Breast epithelium (tissue), 4 donors: ENCODE data around the gene RAB6A. TPM values are rescaled to one million over a fixed set of nuclear protein-coding genes. Genes with fewer than 3 reads are reported as not detected.

Experiments
- DNase-seq, 2 donors: peaks; one replicate each; pipeline ENCODE4 v3.0.0-alpha.2; 2019; ENCODE audit warnings: low spot score in 2 of 2
- H3K27ac ChIP-seq, 2 donors: fragments of 200-600 bp; sonication (generic) in 1 of 2; one replicate each; pipeline ENCODE4 v1.5.1; 2016 to 2019; ENCODE audit warnings: mild to moderate bottlenecking in 1 of 2
- H3K27me3 ChIP-seq, 2 donors: fragments of 200-600 bp; sonication (generic) in 1 of 2; one replicate each; pipeline versions ENCODE4 v1.5.1 to v1.6.0; 2017 to 2019; ENCODE audit warnings: control low read depth in 1 of 2, mild to moderate bottlenecking in 1 of 2
- H3K36me3 ChIP-seq: fragments of 200-600 bp; one replicate; pipeline ENCODE4 v1.5.1; 2019
- H3K4me1 ChIP-seq, 2 donors: fragments of 200-600 bp; sonication (generic); one replicate each; pipeline ENCODE4 v1.5.1; 2016 to 2019; ENCODE audit warnings: control low read depth in 1 of 2
- H3K4me3 ChIP-seq, 3 donors: fragments of 200-600 bp; sonication (generic); 1 replicate in 2 of 3; 2 replicates in 1 of 3; pipeline ENCODE4 v1.5.1; 2016 to 2019; ENCODE audit warnings: mild to moderate bottlenecking in 3 of 3, moderate library complexity in 2 of 3
- H3K9me3 ChIP-seq, 2 donors: fragments of 200-600 bp; sonication (generic) in 1 of 2; one replicate each; pipeline ENCODE4 v1.5.1; 2016 to 2019; ENCODE audit warnings: control low read depth in 1 of 2
- CTCF ChIP-seq, 3 donors: fragments of 450-650 bp; IDR thresholded peaks; one replicate each; pipeline ENCODE4 v1.5.1; 2016 to 2017; ENCODE audit warnings: antibody characterized with exemption in 3 of 3, mild to moderate bottlenecking in 3 of 3, moderate library complexity in 3 of 3
- POLR2A ChIP-seq: fragments of 450-650 bp; IDR thresholded peaks from one replicate; pipeline ENCODE4 v1.6.1; 2016; ENCODE audit warnings: antibody characterized with exemption, mild to moderate bottlenecking, moderate library complexity
- POLR2AphosphoS5 ChIP-seq, 3 donors: sonication (generic); formaldehyde crosslinking; IDR thresholded peaks; one replicate each; pipeline ENCODE4 v1.6.1; 2017; ENCODE audit warnings: antibody characterized with exemption in 3 of 3
- intact Hi-C: fragments of 100-400 bp; cut with DNase I; formaldehyde crosslinking; loops from one replicate; pipeline ENCODE4 v1.15.1; 2023; ENCODE audit warnings: low total_unique reads
- total RNA-seq, 3 donors: library from RNA; depleted of rRNA; stranded (reverse); fragments of >200 nt; gene quantifications; one replicate each; pipeline ENCODE4 v1.1.0, GENCODE V29; 2016

RAB6A gene
- total RNA-seq, 3 donors from 2014 or later = 79.6 to 119 (median 102) TPM

GRCh38 chr11:73671701-73672100 lies 89.2 kb downstream of the RAB6A start:
- intact Hi-C loops = no loop called here

GRCh38 chr11:73670808-73671207 lies 90.1 kb downstream of the RAB6A start:
- intact Hi-C loops = no loop called here
- Histone ChIP-seq H3K27me3 (no peaks in the 10 kb centered on the region), H3K4me1 (no peaks in the 10 kb centered on the region), H3K4me3 (no peak overlapping the region), H3K27ac (no peak overlapping the region), H3K9me3 (no peaks in the 10 kb centered on the region), H3K36me3 (no peaks in the 10 kb centered on the region)
- TF ChIP-seq POLR2A (no peak), POLR2AphosphoS5 (IDR thresholded peaks at IDR 0.05) (no peak), CTCF (IDR thresholded peaks at IDR 0.05) (no peak)
- no peak for DNase-seq

More at GRCh38 chr11:73671701-73672100, 89.2 kb downstream of the RAB6A start:
- Histone ChIP-seq H3K4me3 (no peak overlapping the region), H3K27me3 (no peaks in the 10 kb centered on the region), H3K4me1 (no peaks in the 10 kb centered on the region), H3K9me3 (no peaks in the 10 kb centered on the region), H3K36me3 (no peaks in the 10 kb centered on the region), H3K27ac (no peak overlapping the region)
- DNase-seq = no peak
- no peak for TF ChIP-seq POLR2A

- intact Hi-C loops = no loop called here
- Histone ChIP-seq H3K27ac (no peak overlapping the region), H3K4me1 (no peaks in the 10 kb centered on the region), H3K4me3 (no peak overlapping the region), H3K27me3 (no peaks in the 10 kb centered on the region), H3K36me3 (no peaks in the 10 kb centered on the region), H3K9me3 (no peaks in the 10 kb centered on the region)
- DNase-seq = no peak
- TF ChIP-seq CTCF (IDR thresholded peaks at IDR 0.05) (no peak), POLR2A (no peak), POLR2AphosphoS5 (IDR thresholded peaks at IDR 0.05) (no peak)
Measured at GRCh38 chr11:73667891-73668290, 93.0 kb downstream of the RAB6A start.

- Histone ChIP-seq H3K36me3 (no peaks in the 10 kb centered on the region), H3K4me3 (no peak overlapping the region), H3K27me3 (no peaks in the 10 kb centered on the region), H3K4me1 (no peaks in the 10 kb centered on the region), H3K9me3 (no peaks in the 10 kb centered on the region), H3K27ac (no peak overlapping the region)
- intact Hi-C loops = no loop called here
- no peak for DNase-seq
- TF ChIP-seq POLR2A = no peak
- no peak for TF ChIP-seq POLR2AphosphoS5 (IDR thresholded peaks at IDR 0.05)
- no peak for TF ChIP-seq CTCF (IDR thresholded peaks at IDR 0.05)
Measured at GRCh38 chr11:73664877-73665276, 96.0 kb downstream of the RAB6A start.

- no peak overlapping the region for H3K27ac ChIP-seq
- intact Hi-C loops = no loop called here
Measured at GRCh38 chr11:73663604-73664495, 97.0 kb downstream of the RAB6A start.

More at GRCh38 chr11:73663604-73664495, 97.0 kb downstream of the RAB6A start:
- Histone ChIP-seq H3K4me1 (no peaks in the 10 kb centered on the region), H3K27me3 (no peaks in the 10 kb centered on the region), H3K36me3 (no peaks in the 10 kb centered on the region), H3K4me3 (no peak overlapping the region), H3K9me3 (no peaks in the 10 kb centered on the region)
- DNase-seq = no peak
- TF ChIP-seq POLR2A (no peak), CTCF (IDR thresholded peaks at IDR 0.05) (no peak), POLR2AphosphoS5 (IDR thresholded peaks at IDR 0.05) (no peak)
